ENCODE results near the gene MLLT1. TPM values are rescaled to one million over a fixed set of nuclear protein-coding genes. Genes with fewer than 3 reads are reported as not detected.

The MLLT1 gene
- total and polyA plus RNA-seq, 4 donors, result 2.1 to 15.6 (median 7.3) TPM

DNA sequence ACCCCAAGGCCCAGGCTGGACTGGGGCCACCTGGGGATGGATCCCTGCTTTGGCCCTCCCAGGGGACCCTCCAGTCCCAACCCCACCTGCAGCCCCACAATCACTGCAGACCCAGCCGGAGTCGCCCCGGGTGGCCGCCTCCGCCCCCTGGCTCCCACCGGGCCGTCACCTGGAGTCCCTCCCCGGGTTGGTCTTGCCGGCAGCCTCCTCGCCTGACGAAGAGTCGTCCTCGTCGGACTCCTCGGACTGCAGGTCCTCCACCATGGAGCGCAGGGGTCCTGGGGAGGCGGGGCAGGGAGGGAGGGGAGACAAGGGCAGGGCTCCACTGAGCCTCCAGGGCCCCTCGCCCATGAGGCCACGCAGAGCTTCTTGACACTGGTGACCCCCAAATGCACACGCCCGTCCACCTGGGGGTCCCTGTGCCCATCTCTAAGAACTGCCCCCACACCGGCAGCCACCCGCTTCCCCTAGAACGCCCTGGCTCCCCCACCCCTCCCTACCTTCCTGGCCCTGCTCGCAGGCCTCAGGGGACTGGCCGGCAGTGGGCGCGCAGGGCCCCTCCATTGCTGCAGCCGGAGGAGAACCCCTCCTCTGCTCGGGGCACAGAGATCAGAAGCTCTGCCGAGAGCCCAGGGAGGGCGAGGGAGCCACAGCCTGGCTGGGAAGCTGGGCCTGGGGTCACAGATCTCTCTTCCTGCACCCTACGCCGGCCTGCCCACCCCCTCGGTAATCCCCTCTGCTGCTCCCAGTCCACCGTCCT lies 63.4 kb downstream of the MLLT1 start:
- 94% methylated on average over 36 of the region's 36 CpGs for WGBS
- DNase-seq (ENCODE audit: low spot score), result no peak
- H3K9me3 ChIP-seq (ENCODE audit: control insufficient read depth in 4 of 4, low read length in 3 of 4), result no peaks in the 10 kb centered on the region
- no peaks in the 10 kb centered on the region for H3K27me3 ChIP-seq (ENCODE audit: control insufficient read depth in 4 of 4, insufficient read depth in 4 of 4, low read length in 3 of 4)
- peaks cover 6 to 30% (median 21%) of the 10 kb centered on the region in 4 donors for H3K4me1 ChIP-seq (ENCODE audit: control insufficient read depth in 4 of 4, insufficient read depth in 4 of 4, low read length in 3 of 4)
- no peak overlapping the region for H3K9ac ChIP-seq (ENCODE audit: low read depth in 1 of 2, low read length in 2 of 2)
- H3K4me3 ChIP-seq (ENCODE audit: low read depth in 1 of 3, low read length in 3 of 3), result no peak overlapping the region
- no peak overlapping the region for H3K27ac ChIP-seq (ENCODE audit: low read depth in 1 of 2, low read length in 2 of 2)
- peaks cover 0 to 42% (median 12%) of the 10 kb centered on the region in 4 donors for H3K36me3 ChIP-seq (ENCODE audit: control insufficient read depth in 4 of 4, insufficient read depth in 3 of 4, low read depth in 1 of 4, low read length in 3 of 4)
- TF ChIP-seq JUND (IDR thresholded peaks at IDR 0.05) (no peak), TAF1 (conservative IDR thresholded peaks at IDR 0.05) (no peak), FOXA1 (IDR thresholded peaks at IDR 0.05) (no peak), NR2F2 (IDR thresholded peaks at IDR 0.05) (no peak), RXRA (IDR thresholded peaks at IDR 0.05) (no peak), HNF4A (conservative IDR thresholded peaks at IDR 0.05) (no peak), RAD21 (IDR thresholded peaks at IDR 0.05) (no peak), YY1 (IDR thresholded peaks at IDR 0.05) (no peak), GABPA (IDR thresholded peaks at IDR 0.05 in 1 of 2, conservative IDR thresholded peaks at IDR 0.05 in 1 of 2) (no peak), EGR1 (IDR thresholded peaks at IDR 0.05; ENCODE audit: low read depth in 2 of 2) (no peak), FOXA2 (IDR thresholded peaks at IDR 0.05) (no peak), SP1 (IDR thresholded peaks at IDR 0.05) (no peak), HNF4G (IDR thresholded peaks at IDR 0.05) (no peak)
- TF ChIP-seq, protein P1, sequence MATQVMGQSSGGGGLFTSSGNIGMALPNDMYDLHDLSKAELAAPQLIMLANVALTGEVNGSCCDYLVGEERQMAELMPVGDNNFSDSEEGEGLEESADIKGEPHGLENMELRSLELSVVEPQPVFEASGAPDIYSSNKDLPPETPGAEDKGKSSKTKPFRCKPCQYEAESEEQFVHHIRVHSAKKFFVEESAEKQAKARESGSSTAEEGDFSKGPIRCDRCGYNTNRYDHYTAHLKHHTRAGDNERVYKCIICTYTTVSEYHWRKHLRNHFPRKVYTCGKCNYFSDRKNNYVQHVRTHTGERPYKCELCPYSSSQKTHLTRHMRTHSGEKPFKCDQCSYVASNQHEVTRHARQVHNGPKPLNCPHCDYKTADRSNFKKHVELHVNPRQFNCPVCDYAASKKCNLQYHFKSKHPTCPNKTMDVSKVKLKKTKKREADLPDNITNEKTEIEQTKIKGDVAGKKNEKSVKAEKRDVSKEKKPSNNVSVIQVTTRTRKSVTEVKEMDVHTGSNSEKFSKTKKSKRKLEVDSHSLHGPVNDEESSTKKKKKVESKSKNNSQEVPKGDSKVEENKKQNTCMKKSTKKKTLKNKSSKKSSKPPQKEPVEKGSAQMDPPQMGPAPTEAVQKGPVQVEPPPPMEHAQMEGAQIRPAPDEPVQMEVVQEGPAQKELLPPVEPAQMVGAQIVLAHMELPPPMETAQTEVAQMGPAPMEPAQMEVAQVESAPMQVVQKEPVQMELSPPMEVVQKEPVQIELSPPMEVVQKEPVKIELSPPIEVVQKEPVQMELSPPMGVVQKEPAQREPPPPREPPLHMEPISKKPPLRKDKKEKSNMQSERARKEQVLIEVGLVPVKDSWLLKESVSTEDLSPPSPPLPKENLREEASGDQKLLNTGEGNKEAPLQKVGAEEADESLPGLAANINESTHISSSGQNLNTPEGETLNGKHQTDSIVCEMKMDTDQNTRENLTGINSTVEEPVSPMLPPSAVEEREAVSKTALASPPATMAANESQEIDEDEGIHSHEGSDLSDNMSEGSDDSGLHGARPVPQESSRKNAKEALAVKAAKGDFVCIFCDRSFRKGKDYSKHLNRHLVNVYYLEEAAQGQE (IDR thresholded peaks at IDR 0.05), result no peak
- TF ChIP-seq, protein P2, sequence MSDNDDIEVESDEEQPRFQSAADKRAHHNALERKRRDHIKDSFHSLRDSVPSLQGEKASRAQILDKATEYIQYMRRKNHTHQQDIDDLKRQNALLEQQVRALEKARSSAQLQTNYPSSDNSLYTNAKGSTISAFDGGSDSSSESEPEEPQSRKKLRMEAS (IDR thresholded peaks at IDR 0.05), result no peak
- TF ChIP-seq, protein P3, sequence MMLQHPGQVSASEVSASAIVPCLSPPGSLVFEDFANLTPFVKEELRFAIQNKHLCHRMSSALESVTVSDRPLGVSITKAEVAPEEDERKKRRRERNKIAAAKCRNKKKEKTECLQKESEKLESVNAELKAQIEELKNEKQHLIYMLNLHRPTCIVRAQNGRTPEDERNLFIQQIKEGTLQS (IDR thresholded peaks at IDR 0.05), result no peak
- TF ChIP-seq, protein P4, sequence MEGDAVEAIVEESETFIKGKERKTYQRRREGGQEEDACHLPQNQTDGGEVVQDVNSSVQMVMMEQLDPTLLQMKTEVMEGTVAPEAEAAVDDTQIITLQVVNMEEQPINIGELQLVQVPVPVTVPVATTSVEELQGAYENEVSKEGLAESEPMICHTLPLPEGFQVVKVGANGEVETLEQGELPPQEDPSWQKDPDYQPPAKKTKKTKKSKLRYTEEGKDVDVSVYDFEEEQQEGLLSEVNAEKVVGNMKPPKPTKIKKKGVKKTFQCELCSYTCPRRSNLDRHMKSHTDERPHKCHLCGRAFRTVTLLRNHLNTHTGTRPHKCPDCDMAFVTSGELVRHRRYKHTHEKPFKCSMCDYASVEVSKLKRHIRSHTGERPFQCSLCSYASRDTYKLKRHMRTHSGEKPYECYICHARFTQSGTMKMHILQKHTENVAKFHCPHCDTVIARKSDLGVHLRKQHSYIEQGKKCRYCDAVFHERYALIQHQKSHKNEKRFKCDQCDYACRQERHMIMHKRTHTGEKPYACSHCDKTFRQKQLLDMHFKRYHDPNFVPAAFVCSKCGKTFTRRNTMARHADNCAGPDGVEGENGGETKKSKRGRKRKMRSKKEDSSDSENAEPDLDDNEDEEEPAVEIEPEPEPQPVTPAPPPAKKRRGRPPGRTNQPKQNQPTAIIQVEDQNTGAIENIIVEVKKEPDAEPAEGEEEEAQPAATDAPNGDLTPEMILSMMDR (IDR thresholded peaks at IDR 0.05; ENCODE audit: low read depth, low read length, missing input control), result no peak
- TF ChIP-seq, protein P5, sequence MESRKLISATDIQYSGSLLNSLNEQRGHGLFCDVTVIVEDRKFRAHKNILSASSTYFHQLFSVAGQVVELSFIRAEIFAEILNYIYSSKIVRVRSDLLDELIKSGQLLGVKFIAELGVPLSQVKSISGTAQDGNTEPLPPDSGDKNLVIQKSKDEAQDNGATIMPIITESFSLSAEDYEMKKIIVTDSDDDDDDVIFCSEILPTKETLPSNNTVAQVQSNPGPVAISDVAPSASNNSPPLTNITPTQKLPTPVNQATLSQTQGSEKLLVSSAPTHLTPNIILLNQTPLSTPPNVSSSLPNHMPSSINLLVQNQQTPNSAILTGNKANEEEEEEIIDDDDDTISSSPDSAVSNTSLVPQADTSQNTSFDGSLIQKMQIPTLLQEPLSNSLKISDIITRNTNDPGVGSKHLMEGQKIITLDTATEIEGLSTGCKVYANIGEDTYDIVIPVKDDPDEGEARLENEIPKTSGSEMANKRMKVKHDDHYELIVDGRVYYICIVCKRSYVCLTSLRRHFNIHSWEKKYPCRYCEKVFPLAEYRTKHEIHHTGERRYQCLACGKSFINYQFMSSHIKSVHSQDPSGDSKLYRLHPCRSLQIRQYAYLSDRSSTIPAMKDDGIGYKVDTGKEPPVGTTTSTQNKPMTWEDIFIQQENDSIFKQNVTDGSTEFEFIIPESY (IDR thresholded peaks at IDR 0.05), result no peak
